Measurements from ENCODE around the gene VAPA. TPM values are rescaled to one million over a fixed set of nuclear protein-coding genes. Genes with fewer than 3 reads are reported as not detected.
A peak's percentile ranks its signal among the peaks of the same experiment; 100 is the strongest.

Gene VAPA, protein sequence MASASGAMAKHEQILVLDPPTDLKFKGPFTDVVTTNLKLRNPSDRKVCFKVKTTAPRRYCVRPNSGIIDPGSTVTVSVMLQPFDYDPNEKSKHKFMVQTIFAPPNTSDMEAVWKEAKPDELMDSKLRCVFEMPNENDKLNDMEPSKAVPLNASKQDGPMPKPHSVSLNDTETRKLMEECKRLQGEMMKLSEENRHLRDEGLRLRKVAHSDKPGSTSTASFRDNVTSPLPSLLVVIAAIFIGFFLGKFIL
- total RNA-seq (181 and 235 TPM in 2 replicates), polyA plus RNA-seq (420 and 425 TPM in 2 replicates), polyA minus RNA-seq (ENCODE audit: low replicate concordance) (16.2 and 21.8 TPM in 2 replicates)
- polyA plus RNA-seq (2012), result 144 and 159 TPM in 2 replicates

DNA sequence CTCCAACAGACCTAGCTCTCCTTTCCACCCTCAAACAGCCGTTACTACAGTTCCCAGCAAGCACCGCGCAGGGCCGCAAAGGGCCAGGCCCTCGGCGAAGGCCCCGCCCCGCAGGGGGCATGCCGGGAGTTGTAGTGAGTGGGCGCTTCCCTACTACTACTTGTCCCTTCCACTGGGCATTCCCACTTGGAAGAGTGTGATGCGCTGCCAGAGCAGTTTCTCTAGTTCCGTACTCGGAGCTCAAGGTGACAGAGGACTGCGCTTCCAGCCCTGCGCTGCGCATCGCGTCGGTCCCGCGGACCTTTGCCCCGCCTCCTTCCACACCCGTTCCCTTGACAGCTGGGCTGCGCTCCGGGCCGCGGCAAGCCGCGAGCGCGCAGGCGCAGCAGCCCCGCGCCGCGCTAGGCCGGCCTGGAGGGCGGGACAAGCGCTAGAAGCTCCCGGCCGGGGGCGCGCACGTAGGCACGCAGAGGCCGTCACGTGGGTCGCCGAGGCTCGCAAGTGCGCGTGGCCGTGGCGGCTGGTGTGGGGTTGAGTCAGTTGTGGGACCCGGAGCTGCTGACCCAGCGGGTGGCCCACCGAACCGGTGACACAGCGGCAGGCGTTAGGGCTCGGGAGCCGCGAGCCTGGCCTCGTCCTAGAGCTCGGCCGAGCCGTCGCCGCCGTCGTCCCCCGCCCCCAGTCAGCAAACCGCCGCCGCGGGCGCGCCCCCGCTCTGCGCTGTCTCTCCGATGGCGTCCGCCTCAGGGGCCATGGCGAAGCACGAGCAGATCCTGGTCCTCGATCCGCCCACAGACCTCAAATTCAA lies at the start of gene VAPA:
VAPA (plus strand) TSS at position 491 of the 808 bp plus-strand sequence; CDS start at position 732, 241 bp downstream.
- Histone ChIP-seq H4K20me1 (ENCODE audit: control insufficient read depth, extremely low read depth, insufficient read depth, low read length) (peaks cover 17% of the 10 kb centered on the region), H3K27me3 (ENCODE audit: control insufficient read depth, insufficient read depth, low read length) (peaks cover 3% of the 10 kb centered on the region), H3K36me3 (ENCODE audit: control insufficient read depth, insufficient read depth, low read length) (no peaks in the 10 kb centered on the region), H2AFZ (ENCODE audit: low read length) (peak within 1 kb of the TSS; percentile 97), H3K4me1 (ENCODE audit: control insufficient read depth, extremely low read depth, insufficient read depth, low read length) (peaks cover 7% of the 10 kb centered on the region), H3K4me3 (replicated peaks in 1 of 4; ENCODE audit: control extremely low read depth in 1 of 4, insufficient read depth in 1 of 4, low read depth in 3 of 4, low read length in 4 of 4) (peak within 1 kb of the TSS; percentile 77 to 98 (median 86)), H3K4me2 (ENCODE audit: extremely low read depth, insufficient read depth, low read length) (peak within 1 kb of the TSS; percentile 89), H3K27ac (ENCODE audit: insufficient read depth, low read length) (peak within 1 kb of the TSS; percentile 98), H3K79me2 (ENCODE audit: control insufficient read depth, insufficient read depth, low read length) (peaks cover 47% of the 10 kb centered on the region), H3K9me3 (ENCODE audit: control insufficient read depth, insufficient read depth, low read depth, low read length) (no peaks in the 10 kb centered on the region), H3K9ac (ENCODE audit: insufficient read depth, low read length) (peak within 1 kb of the TSS; percentile 98)
- peak; percentile 94 to 95 for DNase-seq (ENCODE audit: low read depth in 2 of 2)
- no peak for TF ChIP-seq EZH2 (IDR thresholded peaks at IDR 0.05; ENCODE audit: low read length, missing control alignments)
- TF ChIP-seq CTCF (conservative IDR thresholded peaks at IDR 0.05 in 1 of 2, IDR thresholded peaks at IDR 0.05 in 1 of 2; ENCODE audit: low read depth in 1 of 2, low read length in 2 of 2), result no peak

DNA sequence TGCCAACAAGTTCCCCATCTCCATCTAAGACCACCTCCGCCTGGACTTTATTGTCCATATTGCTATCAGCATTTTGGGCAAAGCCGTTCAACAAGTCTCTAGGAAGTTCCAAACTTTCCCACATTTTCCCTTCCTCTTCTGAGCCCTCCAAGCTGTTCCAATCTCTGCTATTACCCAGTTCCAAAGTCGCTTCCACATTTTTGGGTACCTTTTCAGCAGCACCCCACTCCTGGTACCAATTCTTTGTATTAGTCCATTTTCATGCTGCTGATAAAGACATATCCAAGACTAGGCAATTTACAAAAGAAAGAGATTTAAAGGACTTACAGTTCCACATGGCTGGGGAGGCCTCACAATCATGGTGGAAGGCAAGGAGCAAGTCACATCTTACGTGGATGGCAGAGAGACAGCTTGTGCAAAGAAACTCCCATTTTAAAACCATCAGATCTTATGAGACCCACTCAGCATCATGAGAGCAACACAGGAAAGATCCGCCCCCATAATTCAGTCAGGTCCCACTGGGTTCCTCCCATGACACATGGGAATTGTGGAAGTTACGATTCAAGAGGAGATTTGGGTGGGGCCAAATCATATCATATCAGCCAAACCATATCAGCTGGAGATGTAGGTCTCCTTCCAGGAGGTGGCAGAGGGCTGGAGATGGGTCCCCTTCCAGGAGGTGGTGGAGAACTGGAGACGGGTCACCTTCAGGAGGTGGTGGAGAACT lies 47.9 kb upstream of the VAPA start:
- H3K79me2 ChIP-seq (ENCODE audit: control insufficient read depth, insufficient read depth, low read length), result no peaks in the 10 kb centered on the region
- no peak overlapping the region for H3K4me2 ChIP-seq (ENCODE audit: extremely low read depth, insufficient read depth, low read length)
- TF ChIP-seq EZH2 (IDR thresholded peaks at IDR 0.05; ENCODE audit: low read length, missing control alignments) (no peak), CTCF (conservative IDR thresholded peaks at IDR 0.05 in 1 of 2, IDR thresholded peaks at IDR 0.05 in 1 of 2; ENCODE audit: low read depth in 1 of 2, low read length in 2 of 2) (no peak)

DNA sequence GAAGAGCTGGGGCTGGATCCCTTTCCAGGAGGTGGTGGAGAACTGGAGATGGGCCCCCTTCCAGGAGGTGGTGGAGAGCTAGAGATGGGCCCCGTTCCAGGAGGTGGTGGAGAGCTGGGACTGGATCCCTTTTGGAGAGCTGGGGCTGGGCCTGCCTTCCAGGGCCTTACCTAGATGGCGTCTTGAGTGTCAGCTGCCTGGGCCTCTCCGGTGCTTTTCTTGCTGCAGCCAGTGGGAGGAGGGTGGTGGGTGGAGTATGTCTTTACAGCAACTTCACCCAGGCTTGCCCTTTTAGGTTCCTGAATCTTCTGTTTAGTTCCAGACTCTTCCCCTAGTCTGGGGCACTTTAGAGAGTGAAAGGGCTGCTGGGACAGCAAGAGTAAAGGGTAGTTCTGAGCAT lies 47.2 kb upstream of the VAPA start:
- Histone ChIP-seq H4K20me1 (ENCODE audit: control insufficient read depth, extremely low read depth, insufficient read depth, low read length) (no peaks in the 10 kb centered on the region), H3K79me2 (ENCODE audit: control insufficient read depth, insufficient read depth, low read length) (no peaks in the 10 kb centered on the region), H3K4me3 (replicated peaks in 1 of 4; ENCODE audit: control extremely low read depth in 1 of 4, insufficient read depth in 1 of 4, low read depth in 3 of 4, low read length in 4 of 4) (no peak overlapping the region), H3K27ac (ENCODE audit: insufficient read depth, low read length) (no peak overlapping the region), H3K9ac (ENCODE audit: insufficient read depth, low read length) (no peak overlapping the region), H3K27me3 (ENCODE audit: control insufficient read depth, insufficient read depth, low read length) (no peaks in the 10 kb centered on the region), H3K4me1 (ENCODE audit: control insufficient read depth, extremely low read depth, insufficient read depth, low read length) (peaks cover 12% of the 10 kb centered on the region), H3K4me2 (ENCODE audit: extremely low read depth, insufficient read depth, low read length) (no peak overlapping the region), H3K9me3 (ENCODE audit: control insufficient read depth, insufficient read depth, low read depth, low read length) (no peaks in the 10 kb centered on the region), H2AFZ (ENCODE audit: low read length) (no peak overlapping the region), H3K36me3 (ENCODE audit: control insufficient read depth, insufficient read depth, low read length) (no peaks in the 10 kb centered on the region)
- TF ChIP-seq EZH2 (IDR thresholded peaks at IDR 0.05; ENCODE audit: low read length, missing control alignments), result no peak
- no peak for TF ChIP-seq CTCF (conservative IDR thresholded peaks at IDR 0.05 in 1 of 2, IDR thresholded peaks at IDR 0.05 in 1 of 2; ENCODE audit: low read depth in 1 of 2, low read length in 2 of 2)
- DNase-seq (ENCODE audit: low read depth in 2 of 2), result no peak

More for the DNA sequence above, 47.9 kb upstream of the VAPA start:
- Histone ChIP-seq H4K20me1 (ENCODE audit: control insufficient read depth, extremely low read depth, insufficient read depth, low read length) (no peaks in the 10 kb centered on the region), H2AFZ (ENCODE audit: low read length) (no peak overlapping the region), H3K9ac (ENCODE audit: insufficient read depth, low read length) (no peak overlapping the region), H3K27me3 (ENCODE audit: control insufficient read depth, insufficient read depth, low read length) (no peaks in the 10 kb centered on the region), H3K4me3 (replicated peaks in 1 of 4; ENCODE audit: control extremely low read depth in 1 of 4, insufficient read depth in 1 of 4, low read depth in 3 of 4, low read length in 4 of 4) (no peak overlapping the region), H3K36me3 (ENCODE audit: control insufficient read depth, insufficient read depth, low read length) (no peaks in the 10 kb centered on the region), H3K4me1 (ENCODE audit: control insufficient read depth, extremely low read depth, insufficient read depth, low read length) (peaks cover 12% of the 10 kb centered on the region), H3K9me3 (ENCODE audit: control insufficient read depth, insufficient read depth, low read depth, low read length) (no peaks in the 10 kb centered on the region), H3K27ac (ENCODE audit: insufficient read depth, low read length) (no peak overlapping the region)
- no peak for DNase-seq (ENCODE audit: low read depth in 2 of 2)
